Stimulated activated CD4-positive, alpha-beta T cell treated with anti-CD3 and anti-CD28 coated beads, Interleukin-1b, Interleukin-23, amount 100 ng/mL, for 1 hour (primary cell): ENCODE results near the gene MARCHF3.

ENCODE experiments used
- DNase-seq, 2 donors: peaks; one replicate each; pipeline ENCODE4 v3.0.0-alpha.2; 2020; ENCODE audit warnings: low read depth in 2 of 2

Gene MARCHF3

DNA sequence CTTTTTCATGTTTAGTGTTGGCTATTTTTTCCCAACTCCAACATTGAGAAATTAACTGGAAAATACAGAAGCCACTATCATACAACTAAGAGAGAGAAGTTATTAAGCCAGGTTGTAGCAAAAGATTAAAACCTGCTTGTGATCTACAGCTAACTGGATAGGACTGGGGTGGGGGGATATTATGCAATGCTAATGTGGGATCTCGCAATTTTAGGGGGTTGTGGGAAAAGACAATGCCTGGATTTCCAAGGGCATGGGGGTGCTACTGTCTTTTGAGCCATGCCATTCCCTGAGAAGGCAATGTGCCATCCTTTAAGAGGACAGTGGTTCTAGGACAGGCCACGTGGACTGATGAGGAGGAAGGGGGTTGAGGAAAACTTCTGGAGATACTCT is 46.5 kb downstream of the MARCHF3 start:
- no peak for DNase-seq

DNA sequence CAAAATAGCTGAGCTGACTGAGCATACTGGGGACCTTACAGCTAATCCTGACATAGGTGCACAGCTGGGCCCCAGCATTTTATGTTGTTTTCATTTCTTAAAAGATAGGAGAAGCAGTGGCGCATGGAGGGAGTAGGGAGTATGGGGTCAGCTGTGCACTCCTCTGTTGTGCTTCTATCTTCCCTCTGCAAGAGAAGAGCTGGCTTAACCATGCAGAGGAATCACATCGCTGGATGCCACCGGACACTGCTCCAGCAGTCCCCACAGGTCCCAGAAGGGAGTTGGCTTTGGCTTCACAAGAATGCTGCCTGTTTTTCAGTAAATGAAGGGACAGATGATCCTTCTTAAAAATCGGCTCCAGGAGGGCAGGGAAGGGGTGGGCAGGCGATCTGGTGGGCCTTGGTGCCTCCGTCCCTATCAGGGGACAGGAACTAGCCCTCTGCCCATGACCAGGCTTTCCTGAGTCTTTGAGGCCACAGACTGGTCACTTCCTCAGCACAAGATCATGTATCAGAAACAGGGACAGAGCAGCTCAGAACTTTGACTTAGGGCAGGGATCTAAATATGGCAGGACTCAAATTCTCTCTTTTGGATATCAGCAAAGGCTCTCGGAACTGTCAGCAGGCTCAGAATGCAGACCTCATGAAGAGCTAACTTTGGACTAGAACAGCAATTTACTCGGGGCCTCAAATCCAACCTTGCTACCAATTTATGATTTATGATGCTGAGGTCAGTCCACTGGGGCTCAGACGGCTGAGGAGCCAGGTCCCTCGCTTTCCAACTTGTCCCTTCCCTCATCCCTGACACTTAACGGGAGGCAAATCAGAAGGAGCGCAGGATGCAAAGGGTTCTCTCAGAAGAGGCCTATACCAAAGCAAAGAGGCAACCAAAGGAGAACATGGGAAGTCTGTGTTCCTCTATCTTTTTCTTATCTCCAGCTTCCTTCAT is 47.2 kb downstream of the MARCHF3 start:
- no peak for DNase-seq

GRCh38 chr5:126982202-126982601 is 48.2 kb downstream of the MARCHF3 start:
- DNase-seq = no peak

- no peak for DNase-seq
Observed at GRCh38 chr5:126981701-126982100, 48.7 kb downstream of the MARCHF3 start.

DNA sequence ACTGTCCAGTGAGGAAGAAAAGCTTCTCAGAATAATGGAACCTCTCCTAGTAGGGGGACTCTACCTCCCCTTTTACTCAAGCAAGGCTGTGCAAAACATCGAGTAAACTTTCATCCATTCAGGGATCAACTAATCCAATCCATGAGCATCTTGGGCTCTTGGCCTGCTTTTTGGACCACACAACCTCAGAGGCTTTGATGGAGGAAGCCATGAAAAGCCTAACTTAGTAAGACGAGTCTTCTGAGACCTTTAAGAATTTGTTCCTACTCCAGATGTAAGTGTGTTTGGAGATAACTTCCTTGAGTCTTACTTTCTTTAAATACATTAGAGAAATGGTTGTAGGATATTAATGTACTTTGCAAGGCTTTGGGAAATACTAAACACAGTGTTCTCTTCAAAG is 49.1 kb downstream of the MARCHF3 start:
- DNase-seq = no peak

GRCh38 chr5:126978258-126978657 is 52.1 kb downstream of the MARCHF3 start:
- no peak for DNase-seq

- DNase-seq = no peak
Observed at GRCh38 chr5:126976520-126977172, 53.7 kb downstream of the MARCHF3 start.

- no peak for DNase-seq
Observed at GRCh38 chr5:126975796-126976195, 54.6 kb downstream of the MARCHF3 start.

DNA sequence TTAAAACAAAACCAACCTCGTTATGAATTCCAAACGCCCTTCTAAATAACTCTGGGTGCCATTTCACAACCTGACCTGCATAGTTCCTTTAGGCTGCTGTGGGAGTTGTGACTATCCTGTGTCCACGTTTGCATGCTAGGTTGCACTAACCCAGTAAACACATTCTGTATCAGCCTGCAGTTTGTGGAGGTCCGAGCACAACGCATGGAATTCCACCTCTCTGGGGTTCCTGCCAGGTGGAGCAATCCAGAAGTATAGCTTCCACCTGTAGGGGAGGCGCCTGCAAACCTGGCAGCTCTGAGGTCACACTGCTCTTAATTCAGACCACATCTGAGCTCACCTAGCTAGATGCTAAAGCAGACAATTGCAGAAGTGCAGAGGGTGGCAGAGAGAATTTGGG is 57.2 kb downstream of the MARCHF3 start:
- no peak for DNase-seq

- DNase-seq = no peak
Observed at GRCh38 chr5:126972062-126972895, 58.1 kb downstream of the MARCHF3 start.

DNA sequence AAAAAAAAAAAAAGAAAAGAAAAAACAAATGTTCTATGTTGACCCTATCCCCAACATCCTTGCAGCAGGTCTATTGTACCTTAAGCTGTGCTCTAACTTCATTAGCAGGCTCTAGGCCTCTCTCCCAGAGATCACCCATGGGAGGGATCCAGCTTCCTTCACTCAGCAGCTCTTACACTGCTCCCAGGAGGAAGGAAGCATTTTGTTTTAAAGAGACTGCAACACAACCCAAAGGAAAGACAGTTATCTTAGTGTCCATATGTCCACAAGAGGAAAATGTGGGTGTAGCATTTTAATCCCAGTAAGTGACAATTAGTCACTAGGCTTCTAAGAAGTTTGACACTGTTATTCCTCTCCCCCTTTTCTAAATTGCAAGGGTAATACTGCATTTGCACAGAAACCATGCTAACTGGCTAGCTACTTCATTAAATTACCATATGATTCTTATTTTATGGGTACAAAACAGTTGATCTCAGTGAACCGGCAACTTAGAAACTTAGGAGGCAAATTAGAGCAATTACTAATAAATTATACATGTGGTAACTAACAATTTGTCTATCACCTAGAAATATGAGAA is 58.8 kb downstream of the MARCHF3 start:
- DNase-seq = no peak

DNA sequence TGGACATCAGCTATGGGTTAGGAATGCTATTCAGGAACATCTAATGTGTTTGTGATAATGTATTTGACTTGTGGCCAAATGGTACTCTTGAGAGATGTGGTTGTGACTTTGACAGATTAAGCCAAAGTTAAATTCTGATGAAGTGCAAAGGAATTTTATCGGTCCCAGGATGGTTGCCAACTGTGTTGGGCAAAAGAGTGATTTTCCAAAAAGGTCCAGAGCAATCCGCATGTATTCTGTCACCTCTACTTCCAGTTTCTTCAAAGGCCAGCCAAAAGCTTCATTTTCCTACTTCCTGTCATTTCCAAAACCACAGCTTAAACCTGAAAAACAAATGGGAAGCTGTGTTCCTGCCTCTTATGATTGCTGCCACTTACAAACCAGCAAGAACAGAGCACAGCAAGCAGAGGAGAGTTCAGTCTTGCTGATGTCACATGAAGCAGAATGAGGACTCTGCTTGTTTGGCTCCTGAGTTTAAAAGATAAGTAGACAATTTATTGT is 59.8 kb downstream of the MARCHF3 start:
- no peak for DNase-seq

DNA sequence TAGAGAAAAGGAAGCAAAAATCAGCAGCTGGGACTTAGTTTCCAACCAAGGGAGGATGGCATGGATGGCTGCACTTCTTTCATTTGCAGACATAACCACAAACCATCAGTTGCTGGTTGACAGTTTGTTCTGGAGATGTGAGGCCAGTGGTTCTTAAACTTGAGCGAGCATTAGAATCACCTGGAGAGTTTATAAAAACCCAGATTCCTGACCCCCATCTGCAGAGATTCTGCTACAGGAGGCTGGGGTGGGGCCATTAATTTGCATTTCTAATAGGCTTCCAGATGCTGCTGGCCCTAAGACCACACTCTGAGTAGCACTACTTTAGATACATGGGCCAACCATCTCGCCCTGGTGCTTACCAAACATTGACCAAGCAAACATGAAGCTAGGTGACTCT is 60.8 kb downstream of the MARCHF3 start:
- no peak for DNase-seq

GRCh38 chr5:126967808-126968466 is 62.4 kb downstream of the MARCHF3 start:
- no peak for DNase-seq

GRCh38 chr5:126965487-126965886 is 64.9 kb downstream of the MARCHF3 start:
- no peak for DNase-seq

DNA sequence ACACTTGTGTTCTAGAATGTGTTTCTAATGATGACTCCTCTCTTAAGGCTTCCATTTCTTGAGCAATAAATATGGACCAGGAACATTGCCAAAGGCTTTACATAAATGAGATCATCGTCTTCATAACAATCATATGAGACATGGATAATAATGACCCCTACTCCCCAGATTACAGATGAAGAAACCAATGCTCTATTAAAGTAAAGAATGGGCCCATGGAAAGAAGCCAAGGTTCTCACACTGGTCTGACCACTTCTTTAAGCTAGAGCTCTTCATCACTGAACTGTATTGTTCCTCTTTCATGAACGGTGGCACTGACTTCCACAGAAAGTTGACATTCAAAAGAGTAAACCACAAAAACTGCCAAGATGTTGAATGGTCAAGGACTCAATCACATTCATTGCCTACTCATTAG is 65.3 kb downstream of the MARCHF3 start:
- DNase-seq = no peak

DNA sequence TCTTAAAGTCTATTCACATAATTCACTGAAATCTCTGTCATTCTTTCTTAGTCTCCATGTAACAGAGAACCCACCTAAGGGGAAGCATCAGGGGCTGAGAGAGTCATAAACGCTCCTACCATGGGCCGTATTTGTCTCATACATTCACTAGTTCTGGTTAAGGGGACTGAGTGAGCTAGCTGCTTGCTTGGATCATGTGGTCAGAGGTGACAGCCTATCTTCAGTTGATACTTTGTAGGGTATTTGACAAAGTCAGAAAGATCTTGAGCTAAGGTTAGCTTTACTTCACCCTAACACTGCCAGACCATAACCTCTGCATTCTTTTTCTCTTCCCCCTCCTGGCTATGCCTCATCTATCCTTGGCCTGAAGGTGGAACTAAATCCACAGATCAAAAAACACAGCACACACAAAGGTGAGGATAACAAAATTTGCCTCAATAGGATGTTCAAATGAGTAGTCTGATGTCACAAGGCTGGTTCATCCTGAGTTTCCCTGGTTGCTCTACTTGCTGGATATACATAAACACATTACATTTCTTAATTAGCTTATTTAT is 66.5 kb downstream of the MARCHF3 start:
- DNase-seq = no peak

DNA sequence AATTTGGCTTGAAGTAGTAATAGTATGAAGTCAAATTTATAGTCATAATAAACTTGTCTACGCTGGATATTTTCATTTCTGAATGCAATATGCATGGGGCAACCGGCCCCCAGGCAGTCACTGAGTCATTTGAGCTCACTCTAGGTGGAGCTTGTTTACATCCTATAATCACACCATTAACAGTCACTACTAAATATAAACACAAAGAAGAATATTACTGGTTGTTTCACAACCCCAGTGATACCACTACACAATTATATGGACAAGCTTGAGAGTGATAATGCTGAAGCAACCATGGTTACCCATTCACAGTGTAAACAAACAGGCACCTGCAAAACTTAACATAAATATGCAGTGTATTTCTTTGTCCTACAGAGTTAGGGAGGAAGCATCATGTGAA is 68.7 kb downstream of the MARCHF3 start:
- no peak for DNase-seq

DNA sequence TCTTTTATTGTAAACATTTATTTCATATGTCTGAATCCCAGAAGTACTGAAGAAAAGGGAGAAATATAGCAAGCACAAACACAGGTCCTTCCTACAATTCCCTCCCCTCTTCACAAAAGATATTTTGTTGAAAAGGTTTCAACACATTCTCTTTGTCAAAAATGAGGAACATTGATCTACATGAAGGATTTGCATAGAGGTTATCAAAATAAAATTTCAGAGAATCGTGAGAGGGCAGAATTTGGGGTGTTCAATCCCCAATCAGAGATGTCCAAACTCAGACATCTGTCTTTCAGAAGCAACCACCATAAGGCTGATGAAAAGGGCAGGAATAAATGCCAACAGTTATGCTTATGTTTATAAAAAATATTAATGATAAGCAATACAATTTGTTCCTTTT is 69.2 kb downstream of the MARCHF3 start:
- DNase-seq = no peak

GRCh38 chr5:126959188-126959587 is 71.2 kb downstream of the MARCHF3 start:
- no peak for DNase-seq

DNA sequence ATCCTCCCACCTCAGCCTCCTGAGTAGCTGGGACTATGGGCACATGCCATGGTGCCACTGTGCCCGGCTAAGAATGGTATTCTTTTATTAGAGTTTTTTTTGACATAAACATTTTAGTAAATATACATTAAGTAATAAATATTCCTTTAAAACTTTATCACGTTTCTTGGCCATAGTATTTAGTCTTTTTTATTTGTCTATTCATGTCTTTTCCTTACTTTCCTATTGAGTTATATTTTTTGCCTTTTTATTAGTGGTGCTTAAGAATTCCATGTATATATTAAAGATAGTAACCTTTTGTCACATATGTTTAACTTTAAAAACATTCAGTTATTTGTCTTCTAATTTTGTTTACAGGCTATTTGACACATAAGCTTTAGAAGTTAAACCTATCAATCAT is 73.4 kb downstream of the MARCHF3 start:
- no peak for DNase-seq
